HUES64 (cell line): ENCODE results near the gene EMC10.

Experiments
- H3K27ac ChIP-seq: 2 replicates; pipeline ENCODE4 v1.7.0; 2013; ENCODE audit warnings: low read depth, low read length, inconsistent platforms
- H3K27me3 ChIP-seq: 2 replicates; pipeline ENCODE4 v1.6.1; 2013; ENCODE audit warnings: mild to moderate bottlenecking, low read length; ENCODE audit not compliant: insufficient read depth
- H3K36me3 ChIP-seq: 2 replicates; pipeline ENCODE4 v1.6.1; 2013; ENCODE audit warnings: mild to moderate bottlenecking, low read length; ENCODE audit not compliant: insufficient read depth
- H3K4me1 ChIP-seq: 2 replicates; pipeline ENCODE4 v1.6.1; 2013; ENCODE audit warnings: mild to moderate bottlenecking, low read length, moderate library complexity; ENCODE audit not compliant: insufficient read depth
- H3K4me3 ChIP-seq: 2 replicates; pipeline ENCODE4 v1.5.1; 2013; ENCODE audit warnings: mild to moderate bottlenecking, low read length, moderate library complexity
- H3K9ac ChIP-seq: 2 replicates; pipeline ENCODE4 v1.6.1; 2013; ENCODE audit warnings: mild to moderate bottlenecking, low read depth, low read length
- H3K9me3 ChIP-seq: 2 replicates; pipeline ENCODE4 v1.6.1; 2013; ENCODE audit warnings: low read depth, low read length; ENCODE audit not compliant: insufficient read depth
- WGBS: fragments of 150-250, 120-280 bp; methylation state at CpG from one replicate; pipeline ENCODE4 v1.1.7; 2013; ENCODE audit warnings: missing lambda C conversion rate; 5-methylcytosine and 5-hydroxymethylcytosine counted together

The EMC10 gene

DNA sequence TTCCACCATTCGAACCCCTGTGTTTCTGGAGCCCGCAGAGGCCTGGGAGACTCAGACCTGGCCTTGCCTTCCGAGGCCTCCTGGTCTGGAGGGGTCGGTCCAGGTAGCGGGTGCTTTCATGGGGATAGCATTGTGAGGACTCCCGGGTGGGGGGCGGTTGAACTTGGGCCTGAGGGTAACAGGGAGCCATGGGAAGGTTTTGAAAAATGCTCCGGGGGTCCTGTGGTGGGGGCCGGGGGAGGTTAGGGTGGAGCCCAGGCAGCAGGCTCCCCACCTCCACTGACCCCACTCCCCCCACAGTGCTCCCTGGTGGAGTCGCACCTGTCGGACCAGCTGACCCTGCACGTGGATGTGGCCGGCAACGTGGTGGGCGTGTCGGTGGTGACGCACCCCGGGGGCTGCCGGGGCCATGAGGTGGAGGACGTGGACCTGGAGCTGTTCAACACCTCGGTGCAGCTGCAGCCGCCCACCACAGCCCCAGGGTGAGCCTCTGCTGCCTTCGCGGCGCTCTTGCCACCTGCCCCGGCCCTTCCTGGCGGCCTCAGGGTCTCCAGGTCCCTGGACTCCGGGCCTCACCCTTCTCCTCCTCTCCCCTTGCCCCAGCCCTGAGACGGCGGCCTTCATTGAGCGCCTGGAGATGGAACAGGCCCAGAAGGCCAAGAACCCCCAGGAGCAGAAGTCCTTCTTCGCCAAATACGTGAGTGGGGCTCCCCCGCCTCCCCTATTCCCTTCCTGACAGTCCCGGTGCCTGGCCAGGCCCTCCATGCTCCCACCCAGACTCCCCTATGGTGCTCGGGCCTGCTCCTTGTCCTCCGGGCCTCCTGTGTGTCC is 4.2 kb downstream of the EMC10 start:
- Histone ChIP-seq H3K27me3 (no peaks in the 10 kb centered on the region), H3K4me3 (no peak overlapping the region), H3K9ac (no peak overlapping the region), H3K4me1 (no peaks in the 10 kb centered on the region), H3K36me3 (peaks cover 44% of the 10 kb centered on the region), H3K27ac (no peak overlapping the region), H3K9me3 (peaks cover 15% of the 10 kb centered on the region)
- WGBS, result 94% methylated on average over 36 of the region's 37 CpGs

DNA sequence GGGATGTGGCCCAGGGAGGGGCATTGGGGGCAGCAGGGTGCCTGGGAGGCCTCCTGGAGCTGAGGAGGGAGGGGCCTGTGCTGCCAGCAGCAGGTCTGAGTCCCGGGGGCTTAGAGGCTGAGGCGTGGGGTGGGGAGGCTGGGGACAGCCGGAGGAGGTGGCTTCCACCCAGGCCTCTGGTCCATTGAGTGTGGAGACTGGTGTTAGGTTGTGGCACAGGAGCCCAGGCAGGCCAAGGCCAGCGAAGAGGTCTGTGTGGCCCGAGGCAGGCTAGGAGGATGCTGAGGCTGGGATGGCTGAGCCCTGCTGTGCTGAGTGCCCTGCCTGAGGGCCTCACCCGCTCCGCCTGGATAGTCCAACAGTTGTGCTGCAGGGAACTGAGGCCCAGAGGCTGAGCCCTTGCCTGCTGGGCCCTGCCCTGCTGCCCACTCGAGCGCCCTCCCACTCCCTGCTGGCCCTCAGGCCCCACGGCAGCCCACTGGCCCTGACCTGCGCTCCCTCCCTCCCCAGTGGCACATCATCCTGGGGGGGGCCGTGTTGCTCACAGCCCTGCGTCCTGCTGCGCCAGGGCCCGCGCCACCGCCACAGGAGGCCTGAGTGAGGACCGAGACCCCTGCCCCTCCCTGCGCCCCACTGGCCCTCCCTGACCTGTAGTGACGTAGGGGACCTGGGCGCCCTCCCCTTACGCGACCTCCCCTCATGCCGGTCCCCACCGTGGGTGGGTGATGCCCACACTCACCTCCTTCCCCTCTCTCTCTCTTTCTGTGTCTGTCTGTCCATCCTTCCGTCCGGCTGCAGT is 5.2 kb downstream of the EMC10 start:
- Histone ChIP-seq H3K9me3 (peaks cover 25% of the 10 kb centered on the region), H3K4me3 (no peak overlapping the region), H3K36me3 (peaks cover 44% of the 10 kb centered on the region), H3K9ac (no peak overlapping the region), H3K4me1 (no peaks in the 10 kb centered on the region), H3K27me3 (no peaks in the 10 kb centered on the region), H3K27ac (no peak overlapping the region)
- 93% methylated on average over 27 of the region's 27 CpGs for WGBS

DNA sequence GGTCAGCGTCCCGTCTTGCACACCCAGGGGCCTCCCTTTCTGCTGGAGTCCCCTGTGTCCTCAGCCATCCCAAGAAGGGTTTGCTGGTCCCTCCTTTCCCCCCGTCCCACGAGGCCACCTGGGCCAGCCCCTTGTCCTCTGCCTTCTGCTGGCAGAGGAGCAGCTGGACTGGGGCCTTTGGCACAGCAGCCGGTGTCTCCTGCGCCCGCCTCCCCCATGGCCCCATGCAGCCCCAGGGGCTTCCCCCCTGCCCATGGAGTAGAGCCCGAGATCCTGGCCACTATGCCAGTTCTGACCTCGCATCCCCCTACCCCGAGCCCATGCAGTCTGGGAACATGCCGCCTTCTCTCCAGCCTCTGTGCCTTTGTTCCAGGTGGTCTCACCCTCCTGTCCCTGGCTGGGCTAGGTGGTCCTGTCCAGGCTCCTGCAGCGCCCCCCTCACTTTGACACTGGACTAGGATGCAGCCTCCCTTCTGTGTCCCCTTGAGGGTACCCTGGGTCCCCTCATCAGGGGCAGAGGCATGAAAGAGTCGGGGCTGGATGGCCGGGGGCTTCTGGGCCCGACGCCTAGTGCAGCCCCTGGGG is 6.1 kb downstream of the EMC10 start:
- Histone ChIP-seq H3K4me3 (no peak overlapping the region), H3K27ac (no peak overlapping the region), H3K9ac (no peak overlapping the region), H3K27me3 (no peaks in the 10 kb centered on the region), H3K9me3 (peaks cover 31% of the 10 kb centered on the region), H3K36me3 (peaks cover 44% of the 10 kb centered on the region), H3K4me1 (no peaks in the 10 kb centered on the region)
- 92% methylated on average over 16 of the region's 16 CpGs for WGBS

DNA sequence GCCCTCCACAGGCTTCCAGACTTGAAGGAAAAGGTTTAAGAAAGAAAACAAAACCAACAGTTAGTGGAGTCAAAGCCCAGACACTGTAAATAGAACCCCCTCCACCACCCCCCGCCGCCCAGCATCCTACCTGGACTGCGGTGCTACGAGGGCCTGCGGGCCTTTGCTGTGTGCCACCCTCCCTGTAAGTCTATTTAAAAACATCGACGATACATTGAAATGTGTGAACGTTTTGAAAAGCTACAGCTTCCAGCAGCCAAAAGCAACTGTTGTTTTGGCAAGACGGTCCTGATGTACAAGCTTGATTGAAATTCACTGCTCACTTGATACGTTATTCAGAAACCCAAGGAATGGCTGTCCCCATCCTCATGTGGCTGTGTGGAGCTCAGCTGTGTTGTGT is 6.6 kb downstream of the EMC10 start:
- Histone ChIP-seq H3K4me3 (no peak overlapping the region), H3K27me3 (no peaks in the 10 kb centered on the region), H3K9me3 (peaks cover 31% of the 10 kb centered on the region), H3K36me3 (peaks cover 42% of the 10 kb centered on the region), H3K4me1 (no peaks in the 10 kb centered on the region), H3K27ac (no peak overlapping the region), H3K9ac (no peak overlapping the region)
- 97% methylated on average over 10 of the region's 10 CpGs for WGBS

DNA sequence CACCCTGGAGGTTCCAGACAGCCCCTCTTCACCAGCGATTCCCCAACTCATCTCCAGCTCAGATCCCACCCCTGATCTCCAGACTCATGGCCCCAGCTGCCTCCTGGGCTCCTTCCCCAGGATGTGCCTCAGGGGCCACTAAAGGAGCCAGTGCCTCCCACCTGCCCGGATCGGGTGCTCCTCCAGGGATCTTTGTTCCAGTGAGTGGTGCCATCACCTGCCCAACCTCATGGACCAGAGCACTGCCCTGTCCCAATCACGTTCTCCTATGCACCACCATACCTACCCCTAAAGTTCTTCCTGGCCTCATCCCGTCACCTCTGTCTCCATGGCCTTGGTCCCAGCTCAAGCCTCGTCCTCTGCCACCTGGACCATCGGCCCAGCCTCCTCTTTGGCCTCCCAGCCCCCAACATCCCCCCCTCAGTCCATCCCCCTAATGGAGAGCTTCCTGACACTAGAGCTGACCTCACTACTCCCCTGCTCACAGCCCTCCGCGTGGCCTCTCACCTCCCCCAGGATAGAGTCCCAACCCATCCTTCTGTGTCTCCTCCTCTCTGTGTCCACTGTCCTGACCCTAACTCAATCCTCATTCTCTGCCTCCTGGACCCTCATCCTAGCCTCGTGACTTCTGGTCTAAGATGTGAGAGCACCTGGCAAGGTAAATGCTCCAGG is 9.1 kb downstream of the EMC10 start:
- Histone ChIP-seq H3K36me3 (peaks cover 22% of the 10 kb centered on the region), H3K27ac (no peak overlapping the region), H3K4me1 (no peaks in the 10 kb centered on the region; the same call in 1 of the 2 replicates), H3K9ac (no peak overlapping the region), H3K9me3 (peaks cover 25% of the 10 kb centered on the region), H3K4me3 (no peak overlapping the region), H3K27me3 (peaks cover 9% of the 10 kb centered on the region; the same call in 1 of the 2 replicates)
- WGBS, result 93% methylated on average over 10 of the region's 10 CpGs

DNA sequence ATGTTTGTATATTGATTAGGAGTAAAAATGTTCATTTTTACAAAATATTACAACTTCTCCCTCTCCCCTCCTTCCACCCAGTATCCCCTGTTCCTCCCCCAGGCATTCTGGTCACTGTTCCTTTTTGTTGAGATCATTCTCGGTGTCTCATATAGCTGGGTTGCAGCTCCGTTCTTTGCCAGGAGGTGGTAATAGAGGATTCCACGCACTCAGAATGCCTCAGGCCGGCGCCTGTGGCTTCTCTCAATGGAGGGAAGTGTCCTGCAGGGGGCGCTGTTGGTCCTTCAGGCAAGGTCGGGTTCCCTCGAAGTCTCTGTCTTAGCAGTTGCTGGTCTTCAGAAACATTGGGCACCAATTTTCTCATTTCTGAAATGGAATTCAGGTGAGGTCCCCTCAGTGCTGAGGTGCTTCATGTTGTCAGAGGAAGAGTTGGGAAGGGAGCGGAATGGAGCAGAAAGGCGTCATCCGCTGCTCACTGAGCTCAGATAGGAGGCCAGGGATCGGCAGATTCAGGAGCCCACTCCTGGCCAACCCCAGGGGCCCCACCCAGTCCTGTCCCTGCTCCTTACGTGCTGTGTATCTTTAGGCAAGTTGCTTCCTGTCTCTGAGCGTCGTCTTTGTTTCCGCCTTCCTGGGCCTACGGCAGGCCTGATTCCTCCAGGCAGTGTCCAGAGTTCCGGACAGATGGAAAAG is 10.7 kb downstream of the EMC10 start:
- Histone ChIP-seq H3K27me3 (peaks cover 17% of the 10 kb centered on the region), H3K27ac (no peak overlapping the region), H3K9ac (no peak overlapping the region), H3K36me3 (peaks cover 8% of the 10 kb centered on the region; the same call in 1 of the 2 replicates), H3K9me3 (peaks cover 31% of the 10 kb centered on the region), H3K4me3 (no peak overlapping the region), H3K4me1 (no peaks in the 10 kb centered on the region; the same call in 1 of the 2 replicates)
- WGBS, result 78% methylated on average over 18 of the region's 18 CpGs

DNA sequence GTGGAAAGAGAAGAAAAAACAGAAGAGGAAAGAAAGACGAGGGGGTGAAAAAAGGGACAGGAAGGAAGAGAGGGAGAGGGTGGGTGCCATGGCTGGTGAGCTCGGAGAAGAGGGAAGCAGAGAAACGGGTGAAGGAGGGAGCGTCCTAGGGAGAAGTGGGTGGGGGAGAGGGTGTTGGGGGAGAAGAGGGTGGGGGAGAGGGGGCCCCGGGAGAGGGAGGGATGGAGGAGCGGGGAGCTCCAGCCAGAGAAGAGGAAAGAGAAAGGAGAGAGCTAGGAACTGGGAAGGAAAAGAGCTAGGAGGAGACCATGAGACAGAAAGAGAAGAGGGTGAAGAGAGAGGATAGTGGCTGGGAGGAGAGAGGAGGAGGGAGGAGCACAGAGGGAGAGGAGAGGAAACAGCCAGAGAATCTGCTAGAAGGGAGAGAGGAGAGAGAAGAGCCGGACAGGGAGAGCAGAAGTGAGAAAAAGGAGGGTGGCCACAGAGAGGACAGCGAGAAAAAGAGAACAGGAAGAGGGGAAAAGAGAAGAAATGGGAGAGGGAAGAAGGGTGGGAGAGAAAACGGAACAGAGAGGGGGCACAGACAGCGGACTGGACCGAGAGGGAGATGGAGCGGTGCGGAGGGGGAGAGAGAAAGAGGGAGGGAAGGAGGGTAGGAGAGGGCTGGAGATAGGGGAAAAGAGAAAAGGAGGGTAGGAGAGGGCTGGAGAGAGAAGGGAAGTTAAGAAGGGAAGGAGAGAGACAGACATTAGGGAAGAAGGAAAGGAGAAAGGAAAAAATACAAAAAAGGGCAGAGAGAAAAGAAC is 12.3 kb downstream of the EMC10 start:
- Histone ChIP-seq H3K4me3 (no peak overlapping the region), H3K36me3 (no peaks in the 10 kb centered on the region; the same call in 1 of the 2 replicates), H3K9me3 (peaks cover 31% of the 10 kb centered on the region), H3K9ac (no peak overlapping the region), H3K27me3 (peaks cover 31% of the 10 kb centered on the region), H3K27ac (no peak overlapping the region), H3K4me1 (no peaks in the 10 kb centered on the region; the same call in 1 of the 2 replicates)
- WGBS, result 50% methylated on average over 13 of the region's 13 CpGs

DNA sequence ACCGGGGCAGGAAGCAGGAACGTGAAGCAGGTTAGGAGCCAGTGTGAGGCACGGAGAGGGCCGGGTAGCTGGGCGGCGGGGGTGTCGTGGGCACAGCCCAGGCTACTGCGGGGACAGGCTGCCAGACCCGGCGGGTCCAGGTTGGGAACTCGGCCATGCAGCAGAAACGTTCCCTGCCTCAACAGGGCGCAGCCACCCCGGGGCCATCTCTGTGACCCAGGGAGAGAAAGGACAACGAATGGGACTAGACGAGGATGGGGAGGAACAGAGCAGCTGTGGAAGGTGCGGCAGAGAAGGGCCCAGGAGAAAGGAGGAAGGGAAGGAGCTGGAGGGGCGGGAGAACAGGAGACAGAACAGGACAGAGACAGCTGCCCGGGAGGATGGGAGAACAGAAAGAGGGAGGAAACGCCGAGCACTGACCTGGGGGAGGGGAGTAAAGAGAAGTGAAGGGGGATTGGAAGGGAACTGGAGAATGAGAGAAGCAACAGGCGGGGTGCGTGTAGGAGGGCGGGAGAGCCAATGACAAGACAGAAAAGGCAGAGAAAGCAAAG is 13.2 kb downstream of the EMC10 start:
- no peaks in the 10 kb centered on the region for H3K36me3 ChIP-seq
- no peaks in the 10 kb centered on the region; the same call in 1 of the 2 replicates for H3K4me1 ChIP-seq
- H3K9ac ChIP-seq, result no peak overlapping the region
- no peak overlapping the region for H3K27ac ChIP-seq
- peaks cover 31% of the 10 kb centered on the region for H3K9me3 ChIP-seq
- peaks cover 31% of the 10 kb centered on the region for H3K27me3 ChIP-seq
- H3K4me3 ChIP-seq, result 0 out of 2 replicates have a peak overlapping the region, but pooled peaks have one; percentile 13
- 53% methylated on average over 24 of the region's 24 CpGs for WGBS

DNA sequence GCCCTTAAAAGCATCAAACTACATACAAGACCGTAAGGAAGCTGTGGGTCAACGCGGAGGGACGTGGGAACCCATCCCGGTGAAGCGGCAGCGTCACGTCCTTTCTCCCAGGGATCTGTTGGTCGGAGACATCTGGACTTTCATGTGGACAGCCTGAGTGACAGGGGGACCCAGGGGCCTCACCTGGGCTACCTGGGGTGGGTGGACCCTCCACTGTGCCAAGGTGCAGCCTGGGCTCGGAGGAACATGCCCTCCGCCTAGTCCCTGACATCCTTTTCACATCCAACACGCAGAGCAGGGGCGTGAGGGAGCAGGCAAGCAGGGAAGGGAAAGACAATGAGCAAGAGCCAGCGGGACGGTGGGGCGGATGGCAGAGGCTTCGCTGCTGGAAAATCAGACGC is 14.1 kb downstream of the EMC10 start:
- Histone ChIP-seq H3K4me3 (no peak overlapping the region), H3K4me1 (no peaks in the 10 kb centered on the region; the same call in 1 of the 2 replicates), H3K27ac (no peak overlapping the region), H3K9ac (no peak overlapping the region), H3K9me3 (peaks cover 23% of the 10 kb centered on the region), H3K36me3 (no peaks in the 10 kb centered on the region), H3K27me3 (peaks cover 35% of the 10 kb centered on the region)
- WGBS, result 91% methylated on average over 16 of the region's 18 CpGs
